ENCODE measurements around the gene NOM1.

The NOM1 gene

GRCh38 chr7:156985101-156985992, 35.8 kb downstream of the NOM1 start:
- DNase-seq (ENCODE audit: low read depth): no peak

DNA sequence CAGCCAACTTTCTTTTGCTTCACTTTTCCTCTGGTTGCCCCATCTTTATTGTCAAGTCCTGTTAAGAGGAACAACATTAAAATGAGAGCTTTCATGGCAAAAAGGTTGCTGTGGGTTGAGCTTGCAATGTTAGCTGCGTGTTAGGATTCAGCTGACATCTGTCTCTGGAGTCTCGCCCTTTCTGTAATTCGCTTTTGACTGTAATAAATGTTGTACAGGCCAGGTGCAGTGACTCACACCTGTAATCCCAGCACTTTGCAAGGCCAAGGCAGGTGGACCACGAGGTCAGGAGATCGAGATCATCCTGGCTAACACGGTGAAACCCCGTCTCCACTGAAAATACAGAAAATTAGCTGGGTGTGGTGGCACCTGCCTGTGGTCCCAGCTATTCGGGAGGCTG, 36.9 kb downstream of the NOM1 start:
- no peak for DNase-seq (ENCODE audit: low read depth)

GRCh38 chr7:156988343-156989185, 39.1 kb downstream of the NOM1 start:
- DNase-seq (ENCODE audit: low read depth): no peak

GRCh38 chr7:156989766-156990535, 40.4 kb downstream of the NOM1 start:
- no peak for DNase-seq (ENCODE audit: low read depth)

- DNase-seq (ENCODE audit: low read depth): no peak
These were observed 43.8 kb downstream of the NOM1 start for GRCh38 chr7:156993021-156993924.

- DNase-seq (ENCODE audit: low read depth): no peak
These were observed 44.4 kb downstream of the NOM1 start for GRCh38 chr7:156993925-156994235.

GRCh38 chr7:156994417-156994816, 44.9 kb downstream of the NOM1 start:
- DNase-seq (ENCODE audit: low read depth): no peak

DNA sequence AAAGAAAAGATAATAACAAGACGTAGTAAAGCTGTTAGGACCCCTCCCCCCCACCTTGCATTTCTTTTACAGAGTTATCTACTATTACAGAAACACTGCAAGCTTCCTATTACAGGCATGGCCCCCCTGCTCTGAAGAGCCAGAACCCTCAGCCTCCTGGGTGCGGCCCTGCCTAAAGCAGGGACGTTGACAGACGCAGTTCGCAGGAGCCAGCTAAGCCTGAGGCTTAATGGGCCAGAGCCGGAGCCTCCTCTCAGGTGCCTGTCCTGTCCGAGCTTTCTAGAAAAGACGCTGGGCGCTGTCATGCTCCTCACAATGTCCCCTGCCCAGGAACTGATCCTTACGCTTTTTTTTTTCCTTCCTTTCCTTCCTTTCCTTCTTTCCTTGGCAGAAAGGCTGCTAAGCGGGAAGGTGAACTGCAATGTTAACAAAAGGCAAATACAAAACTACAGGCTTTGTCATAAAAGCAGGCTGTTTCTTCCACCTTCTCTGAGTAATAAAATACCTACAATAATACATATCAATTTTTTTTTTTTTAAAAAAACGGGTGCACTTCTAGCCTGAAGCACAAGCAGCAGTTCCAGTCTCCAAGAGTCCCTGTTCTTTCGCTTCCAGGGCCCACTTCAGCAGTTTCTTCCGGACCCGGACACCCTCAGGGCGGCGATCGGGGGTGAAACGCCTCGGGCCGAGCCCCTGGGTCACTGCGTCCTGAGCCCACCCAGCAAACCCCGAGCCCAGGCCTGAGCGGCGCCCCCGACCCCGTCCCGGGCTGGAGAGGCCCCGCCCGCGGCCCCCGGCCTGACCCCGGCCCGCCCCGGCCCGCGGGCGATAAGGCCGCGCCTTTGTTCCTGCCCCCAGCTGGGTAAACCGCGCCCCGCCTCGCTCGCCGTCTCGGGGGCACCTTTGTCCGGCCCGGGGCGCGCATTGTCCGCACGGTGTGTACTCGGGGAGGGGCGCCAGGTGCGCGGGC, 49.8 kb downstream of the NOM1 start:
- no peak for DNase-seq (ENCODE audit: low read depth)

GRCh38 chr7:156999958-157000726, 50.6 kb downstream of the NOM1 start:
- DNase-seq (ENCODE audit: low read depth): no peak

DNA sequence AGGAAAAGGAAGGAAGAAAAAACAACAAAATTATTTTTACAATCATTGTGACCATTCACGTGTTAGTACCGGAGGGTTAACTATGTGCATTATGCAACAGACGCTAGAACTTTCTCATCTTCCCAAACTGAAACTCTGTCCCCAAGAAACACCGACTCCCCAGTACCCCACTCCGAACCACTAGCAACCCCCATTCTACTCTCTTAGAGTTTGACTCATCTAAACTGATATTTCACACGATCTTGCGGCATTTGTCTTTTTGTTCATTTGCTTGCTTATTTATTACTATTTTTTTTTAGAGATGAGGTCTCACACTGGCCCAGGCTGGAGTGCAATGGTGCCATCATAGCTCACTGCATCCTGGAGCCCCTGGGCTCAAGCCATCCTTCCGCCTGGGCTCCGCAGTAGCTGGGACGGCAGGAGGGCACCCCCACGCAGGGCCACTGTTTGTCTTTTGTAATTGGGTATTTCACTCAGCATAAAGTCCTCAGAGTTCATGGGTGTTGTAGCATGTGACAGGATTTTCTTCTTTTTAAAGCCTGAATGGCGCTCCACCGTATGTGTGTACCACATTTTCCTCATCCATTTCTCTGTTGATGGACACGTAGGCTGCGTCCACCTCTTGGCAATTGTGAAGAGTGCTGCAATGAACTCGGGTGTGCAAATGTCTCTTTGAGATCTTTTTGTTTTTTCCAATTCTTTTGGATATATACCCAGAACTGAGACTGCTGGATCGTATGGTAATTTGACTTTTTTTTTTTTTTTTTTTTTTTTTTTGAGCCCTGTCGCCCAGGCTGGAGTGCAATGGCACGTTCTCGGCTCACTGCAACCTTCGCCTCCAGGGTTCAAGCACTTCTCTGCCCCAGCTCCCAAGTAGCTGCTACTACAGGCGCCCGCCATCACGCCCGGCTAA, 51.5 kb downstream of the NOM1 start:
- DNase-seq (ENCODE audit: low read depth): no peak

DNA sequence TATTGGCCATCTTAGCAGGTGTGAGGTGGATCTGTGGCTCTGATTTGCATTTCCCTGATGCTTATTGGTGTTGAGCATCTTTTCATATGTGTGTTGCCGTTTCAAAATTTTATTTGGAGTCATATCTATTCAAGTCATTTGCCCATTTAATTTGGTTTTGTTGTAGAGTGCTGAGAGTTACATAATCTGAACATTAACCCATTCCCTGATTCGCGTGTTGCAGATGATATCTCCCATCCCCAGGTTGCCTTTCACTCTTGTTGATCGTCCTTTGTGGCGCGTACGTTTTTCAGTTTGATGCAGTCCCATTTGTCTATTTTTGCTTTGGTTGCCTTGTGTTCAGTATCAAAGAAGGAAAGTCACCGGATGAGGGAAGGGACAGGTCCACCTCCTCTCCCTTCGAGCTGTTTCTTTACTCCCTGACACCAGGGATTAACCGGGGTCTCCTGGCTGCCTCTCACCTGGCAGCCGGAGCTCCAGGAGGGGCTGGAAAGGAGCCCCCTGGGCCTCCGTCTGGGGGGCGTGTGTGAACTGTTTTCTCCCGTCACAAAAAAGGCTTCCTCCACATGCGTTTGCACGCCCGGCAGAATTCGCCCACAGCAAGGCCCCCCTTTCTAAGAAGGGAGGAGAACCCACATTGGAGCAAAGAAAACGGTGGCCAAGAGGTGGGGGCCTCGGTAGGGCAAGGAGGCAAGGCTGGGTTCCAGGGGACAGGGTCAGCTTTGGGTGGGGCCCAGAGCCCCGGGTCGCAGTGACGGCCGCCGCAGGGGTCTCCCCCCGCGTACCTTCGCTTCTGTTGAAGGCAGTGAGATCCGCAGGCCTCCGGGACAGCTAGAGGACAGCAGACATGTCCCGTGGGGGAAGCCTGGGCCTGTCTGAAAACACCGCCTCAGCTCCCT, 52.7 kb downstream of the NOM1 start:
- DNase-seq (ENCODE audit: low read depth): no peak

DNA sequence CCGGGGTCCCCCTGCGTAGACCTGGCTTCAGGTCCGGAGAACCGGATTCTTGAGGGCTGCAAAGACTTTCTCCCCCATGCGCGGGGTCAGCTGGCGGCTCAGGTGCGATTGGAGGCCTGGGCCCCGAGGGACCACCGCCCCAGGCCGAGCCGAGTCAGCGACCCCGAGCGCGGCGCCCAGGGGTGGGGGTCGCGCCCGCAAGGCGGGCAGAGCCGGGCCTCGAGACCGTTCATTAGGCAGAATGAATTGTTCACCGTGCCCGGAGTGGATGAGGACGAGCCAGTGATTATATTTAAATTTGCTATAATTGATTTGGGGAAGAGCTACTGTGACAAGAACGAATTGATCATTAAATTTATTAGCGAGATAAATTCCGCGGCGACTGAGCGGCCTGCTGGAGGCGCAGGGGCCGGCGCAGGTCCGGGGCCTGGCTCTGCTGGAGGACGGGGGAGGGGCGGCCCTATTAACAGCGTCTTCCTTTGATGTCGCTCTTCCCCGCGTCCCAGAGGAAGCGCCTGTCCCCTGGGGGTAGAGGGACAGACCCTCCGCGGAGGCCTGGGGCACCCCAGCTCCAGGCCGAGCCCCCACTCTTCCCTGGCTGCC, 53.4 kb downstream of the NOM1 start:
- no peak for DNase-seq (ENCODE audit: low read depth)

DNA sequence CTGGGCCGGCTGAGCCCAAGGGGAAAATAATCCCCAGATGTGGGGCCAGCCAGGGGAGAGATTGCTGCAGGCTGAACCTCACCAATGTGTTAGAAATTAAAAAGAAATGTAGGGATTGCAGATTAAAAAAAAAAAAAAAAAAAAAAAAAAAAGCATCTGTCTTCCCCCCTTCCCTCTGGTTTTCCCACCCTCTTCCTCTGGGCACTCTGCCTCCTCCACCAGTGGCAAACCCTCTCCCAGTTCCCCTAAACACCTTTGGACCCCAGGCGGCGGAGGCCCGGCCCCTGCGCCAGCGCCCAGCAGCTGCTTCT, 53.9 kb downstream of the NOM1 start:
- DNase-seq (ENCODE audit: low read depth): no peak

GRCh38 chr7:157003756-157004520, 54.4 kb downstream of the NOM1 start:
- no peak for DNase-seq (ENCODE audit: low read depth)

GRCh38 chr7:157004521-157005455, 55.3 kb downstream of the NOM1 start:
- DNase-seq (ENCODE audit: low read depth): no peak
